Fibroblast of skin of abdomen (primary cell): ENCODE data around the gene PLEKHA6.
A peak's percentile ranks its signal among the peaks of the same experiment; 100 is the strongest.

ENCODE experiments used
- DNase-seq: peaks from one replicate; pipeline ENCODE4 v3.0.0-alpha.2; 2013

The PLEKHA6 gene

DNA sequence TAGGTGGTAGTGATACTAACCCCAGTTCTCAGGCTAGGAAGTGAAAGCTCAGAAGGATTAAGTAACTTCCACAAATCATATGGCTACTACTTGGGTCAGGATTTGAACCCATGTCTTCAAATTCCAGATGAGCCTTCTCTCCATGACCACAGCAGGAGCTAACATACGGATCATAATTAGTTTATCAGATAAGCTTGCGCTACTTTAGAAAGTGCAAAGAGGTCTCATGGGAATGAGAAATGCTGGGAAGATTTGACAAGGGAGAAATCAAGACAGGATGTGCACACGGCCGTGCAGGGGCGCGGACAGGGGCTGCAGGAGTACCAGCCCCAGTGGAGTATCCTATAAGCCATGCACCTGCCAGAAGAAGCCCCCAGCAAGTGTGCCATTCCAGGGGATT, 5.2 kb downstream of the PLEKHA6 start:
- no peak for DNase-seq

GRCh38 chr1:204353213-204353910, 6.4 kb downstream of the PLEKHA6 start:
- DNase-seq, result no peak

DNA sequence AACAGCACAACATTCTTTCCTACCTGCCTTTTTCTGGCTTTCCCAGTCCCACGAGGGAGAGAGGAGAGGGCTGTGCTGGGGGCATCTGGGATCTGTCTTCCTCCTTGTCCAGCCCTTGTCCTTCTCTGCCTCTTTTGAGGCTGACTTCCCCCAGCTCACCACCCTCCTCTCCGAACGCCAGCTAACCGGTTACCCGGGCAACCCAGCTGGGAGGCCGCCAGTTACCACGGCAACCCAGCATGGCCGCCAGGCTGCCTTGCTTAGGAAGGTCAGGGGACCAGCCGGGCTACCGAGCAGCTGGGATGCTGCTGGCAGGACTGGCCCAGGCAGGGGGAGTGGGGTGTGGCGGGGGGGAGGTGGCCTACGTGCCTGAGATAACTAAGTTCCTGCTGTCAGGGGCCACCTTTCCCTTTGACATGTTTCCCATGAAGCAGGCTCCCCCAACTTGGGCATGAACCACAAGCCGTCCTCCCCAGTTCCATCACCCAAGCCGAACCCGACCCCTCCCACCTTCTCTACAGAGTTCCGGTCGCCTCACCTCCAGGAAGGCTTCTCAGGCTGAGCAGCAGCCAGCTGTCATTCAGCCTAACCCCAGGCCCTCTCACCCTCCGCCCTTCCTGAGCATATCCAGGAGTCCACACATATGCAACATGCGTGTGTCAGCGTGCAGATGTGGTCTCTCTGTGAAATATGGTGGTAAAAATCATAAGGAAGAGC, 8.7 kb downstream of the PLEKHA6 start:
- peak; percentile 74 for DNase-seq

GRCh38 chr1:204350312-204350711, 9.4 kb downstream of the PLEKHA6 start:
- no peak for DNase-seq

GRCh38 chr1:204349602-204350001, 10.1 kb downstream of the PLEKHA6 start:
- no peak for DNase-seq

DNA sequence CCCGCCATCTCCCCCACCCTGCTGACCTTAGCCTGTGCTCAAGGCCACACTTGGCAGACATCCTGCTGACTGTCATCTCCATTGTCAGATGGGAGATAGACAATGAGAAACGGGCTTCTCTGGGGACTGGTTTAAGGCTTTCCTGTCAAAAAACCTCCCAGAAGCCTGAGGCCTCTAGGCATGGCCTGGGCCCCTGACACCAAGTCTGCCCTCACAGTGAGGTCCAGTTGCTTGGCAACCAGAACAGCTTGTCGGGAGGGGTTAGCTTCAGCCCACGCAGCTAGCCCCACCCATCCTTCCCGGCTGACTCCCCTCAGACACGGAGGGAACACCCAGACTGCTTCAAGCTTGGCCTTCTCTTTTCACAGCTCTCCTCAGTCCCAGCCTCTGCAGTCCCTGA, 11.0 kb downstream of the PLEKHA6 start:
- peak; percentile 40 for DNase-seq

DNA sequence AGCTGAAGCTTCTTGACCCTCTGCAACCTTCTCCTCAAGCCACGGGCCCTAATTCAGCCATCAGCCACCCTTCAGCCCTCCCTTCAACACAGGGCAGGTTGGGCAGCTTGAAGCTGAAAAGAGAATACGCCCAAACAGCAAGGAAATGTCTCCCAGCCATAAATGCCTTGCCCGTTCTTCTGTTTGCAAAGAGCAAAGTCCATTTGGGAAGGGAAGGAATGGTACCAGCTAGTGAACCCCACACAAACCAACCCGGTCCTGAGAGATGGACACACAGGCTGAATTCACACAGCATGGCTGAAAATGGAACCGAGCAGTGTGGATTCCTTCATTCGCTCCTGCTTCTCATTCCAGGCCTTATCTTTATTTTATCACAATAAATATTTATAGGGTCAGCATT, 11.5 kb downstream of the PLEKHA6 start:
- no peak for DNase-seq

DNA sequence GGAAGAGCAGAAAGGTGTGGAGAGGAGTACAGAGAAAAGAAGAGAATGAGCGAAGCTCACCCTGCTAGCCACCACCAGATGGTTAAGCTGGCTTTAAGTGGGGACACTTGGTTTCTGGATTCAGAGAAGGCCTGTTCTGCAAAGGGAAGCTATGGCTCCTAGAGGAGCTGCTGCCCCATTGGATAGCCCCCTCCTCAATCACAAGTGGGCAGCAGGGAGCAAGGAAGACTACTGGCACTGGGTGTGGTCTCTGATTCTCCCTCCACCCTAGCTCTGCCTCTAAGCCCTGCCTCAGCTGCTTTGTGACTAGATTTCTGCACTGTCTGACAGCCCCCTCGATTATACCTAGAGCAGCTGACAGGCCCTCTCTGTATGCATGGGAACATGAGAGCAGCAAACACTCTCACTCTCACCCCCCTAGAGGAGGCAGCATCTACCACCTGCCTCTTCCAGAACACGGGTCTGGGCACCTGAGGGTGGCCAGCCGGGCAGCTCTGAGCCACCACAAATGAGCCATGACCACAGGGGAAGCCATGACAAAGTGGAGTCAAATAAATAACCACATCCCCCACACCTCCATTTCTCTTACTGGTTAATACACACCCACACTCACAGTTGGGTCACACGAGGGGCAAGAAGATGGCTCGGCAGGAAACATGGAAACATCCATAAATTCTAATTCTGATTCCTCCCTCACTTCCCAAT, 13.6 kb downstream of the PLEKHA6 start:
- DNase-seq, result no peak

DNA sequence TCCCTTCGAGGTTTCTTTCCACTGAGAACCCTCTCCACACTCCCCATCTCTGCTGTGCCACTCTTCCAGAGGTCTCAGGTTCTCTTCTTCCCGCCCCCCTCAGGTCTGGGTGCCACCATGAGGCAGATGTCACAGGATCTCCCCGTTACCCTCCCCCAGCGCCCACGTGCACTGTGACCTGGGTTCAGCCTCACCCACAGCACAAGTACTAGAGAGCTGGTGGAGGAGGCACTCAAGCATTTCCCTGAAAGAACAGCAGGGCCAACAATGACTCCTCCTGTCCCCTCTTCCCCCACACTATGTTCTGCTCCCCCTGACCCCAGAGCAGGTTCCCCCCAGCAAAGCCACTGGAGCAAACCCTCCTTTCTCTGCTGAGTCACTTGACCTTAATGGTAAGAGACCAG, 14.3 kb downstream of the PLEKHA6 start:
- no peak for DNase-seq

DNA sequence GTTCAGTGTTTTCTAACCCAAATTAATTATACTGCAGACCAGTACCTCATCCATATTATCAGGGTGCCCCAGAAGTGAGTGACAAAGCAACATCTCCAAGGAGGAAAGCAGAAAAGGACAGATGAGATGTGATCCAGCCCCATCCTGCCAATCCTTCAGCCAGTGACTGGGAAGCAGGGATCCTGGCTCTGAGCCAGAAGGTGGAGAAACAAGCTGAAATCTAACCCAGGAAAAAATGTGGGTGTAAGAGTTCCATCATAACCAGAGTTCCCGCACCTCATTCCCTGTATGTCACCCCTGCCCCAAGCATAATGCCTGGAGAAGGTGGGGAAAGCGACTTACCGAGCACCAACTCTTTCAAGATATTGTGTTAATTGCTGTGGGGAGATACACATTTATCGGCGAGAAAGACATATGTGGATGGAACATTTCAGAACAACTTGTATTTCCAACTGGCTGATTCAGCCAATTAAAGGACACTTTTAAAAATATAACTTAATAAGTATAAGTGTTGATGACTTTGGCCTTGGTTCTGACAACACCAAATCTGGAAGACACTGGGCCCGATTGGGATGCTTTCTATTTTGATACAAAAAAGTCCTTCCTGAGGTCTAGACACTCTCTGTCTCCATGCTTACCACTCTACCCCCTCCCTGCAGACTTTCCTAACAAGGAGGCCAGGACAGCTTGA, 14.9 kb downstream of the PLEKHA6 start:
- peak; percentile 25 for DNase-seq

DNA sequence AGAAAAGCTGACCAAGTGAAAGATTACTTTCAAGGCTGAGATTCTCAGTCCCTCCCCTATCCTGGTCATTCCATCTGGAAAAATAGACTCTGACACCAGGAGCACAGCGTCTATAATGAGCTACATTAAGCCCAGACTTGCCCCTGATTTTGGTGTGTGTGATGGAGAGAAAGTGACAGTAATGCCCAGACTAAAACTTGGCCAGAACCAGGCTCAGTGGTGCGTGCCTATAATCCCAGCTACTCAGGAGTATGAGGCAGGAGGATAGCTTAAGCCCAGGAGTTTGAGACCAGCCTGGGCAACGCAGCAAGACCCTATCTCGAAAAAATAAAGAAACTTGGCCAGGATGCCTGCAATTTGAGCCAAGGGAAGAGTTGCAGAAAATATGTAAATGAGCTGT, 15.9 kb downstream of the PLEKHA6 start:
- DNase-seq, result no peak

DNA sequence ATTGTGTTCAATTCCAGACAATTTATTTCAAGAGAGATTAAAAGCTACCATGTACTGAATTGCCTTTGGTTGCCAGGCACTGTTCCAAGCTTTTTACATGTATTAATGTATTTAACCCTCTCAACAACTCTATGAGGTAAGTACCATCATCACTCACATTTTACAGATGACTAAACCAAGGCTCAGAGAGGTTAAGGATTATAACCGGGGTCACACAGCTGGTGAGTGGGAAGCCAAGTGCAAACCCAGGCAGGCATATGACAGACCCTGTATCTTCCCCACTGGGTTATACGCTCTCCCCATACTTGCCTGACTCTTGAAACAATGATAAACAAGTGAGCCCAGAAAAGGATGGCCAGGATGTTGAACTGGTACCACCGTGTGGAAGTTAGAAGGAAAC, 16.5 kb downstream of the PLEKHA6 start:
- no peak for DNase-seq

DNA sequence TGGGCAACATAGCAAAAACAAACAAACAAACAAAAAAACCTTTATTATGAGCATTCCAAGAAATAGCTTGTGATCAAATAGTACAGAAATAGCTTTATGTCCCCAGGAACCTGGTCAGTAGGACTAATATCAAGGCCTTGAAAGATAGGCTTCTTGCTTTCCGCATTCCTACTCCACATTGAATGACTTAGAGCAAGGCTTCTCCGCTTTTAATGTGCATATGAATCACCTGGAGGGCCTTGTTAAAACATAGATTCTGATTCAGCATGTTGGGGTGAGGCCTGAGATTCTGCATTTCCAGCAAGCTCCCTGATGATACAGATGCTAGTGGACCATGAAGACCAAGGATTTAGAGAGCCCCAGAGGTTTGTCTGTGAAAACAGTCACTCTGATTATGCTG, 17.4 kb downstream of the PLEKHA6 start:
- DNase-seq, result no peak

DNA sequence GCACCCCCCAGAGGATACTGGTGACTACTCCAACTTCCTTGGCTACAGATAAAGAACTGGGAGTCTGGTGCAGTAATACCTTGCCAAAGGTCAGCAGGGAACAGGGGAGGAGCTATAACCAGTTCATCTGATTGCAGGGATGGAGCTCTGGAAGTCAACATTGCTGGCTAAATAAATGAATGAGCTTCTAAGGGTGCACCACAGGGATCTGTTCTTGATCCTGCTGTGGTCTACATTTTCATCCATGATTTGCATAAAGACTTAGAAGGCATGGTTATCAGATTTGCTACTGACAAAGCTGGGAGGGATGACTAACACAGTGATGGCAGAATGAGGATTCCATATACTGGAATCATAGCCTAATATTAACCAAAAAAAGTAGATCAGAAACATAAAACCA, 18.3 kb downstream of the PLEKHA6 start:
- peak; percentile 80 for DNase-seq

DNA sequence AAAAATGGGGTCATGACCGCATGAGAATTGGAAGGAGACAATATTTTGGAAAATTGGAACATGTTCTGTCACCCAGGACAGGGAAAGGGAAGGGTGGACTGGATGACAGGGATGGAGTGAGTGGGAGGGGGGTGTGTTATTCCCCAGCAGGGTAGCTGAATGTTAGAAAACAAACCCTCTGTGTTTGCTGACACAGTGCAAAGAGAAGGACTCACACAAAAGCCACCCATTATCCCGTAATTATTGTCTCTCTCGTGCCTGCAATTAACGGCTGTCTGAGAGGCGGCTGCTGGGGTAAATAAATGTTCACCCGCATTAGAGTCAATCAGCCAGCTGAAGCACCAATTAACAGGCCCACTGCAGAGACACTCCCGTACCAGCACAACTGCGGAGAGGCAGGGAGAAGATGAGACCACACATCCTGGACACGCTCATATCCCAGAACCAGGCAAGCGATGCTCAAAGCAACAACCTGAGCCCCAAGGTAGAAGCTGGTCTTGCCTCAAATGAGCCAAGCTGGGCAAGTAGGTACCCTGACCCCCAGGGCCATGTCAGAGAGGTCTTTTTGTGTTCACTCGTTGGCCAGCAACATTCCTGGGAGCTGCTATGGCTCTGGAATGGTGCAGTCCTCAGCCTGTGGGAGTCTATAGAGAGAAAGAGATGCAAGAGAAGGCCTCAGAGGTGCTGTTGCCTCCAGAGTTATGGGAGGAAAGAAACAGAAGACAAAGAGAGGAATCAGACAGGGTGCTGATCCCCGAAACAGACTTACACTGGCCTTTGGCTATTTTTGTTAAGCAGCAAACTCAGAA, 19.4 kb downstream of the PLEKHA6 start:
- no peak for DNase-seq

- DNase-seq, result no peak
These were observed 20.2 kb downstream of the PLEKHA6 start for GRCh38 chr1:204339541-204339940.

GRCh38 chr1:204338997-204339396, 20.7 kb downstream of the PLEKHA6 start:
- no peak for DNase-seq

DNA sequence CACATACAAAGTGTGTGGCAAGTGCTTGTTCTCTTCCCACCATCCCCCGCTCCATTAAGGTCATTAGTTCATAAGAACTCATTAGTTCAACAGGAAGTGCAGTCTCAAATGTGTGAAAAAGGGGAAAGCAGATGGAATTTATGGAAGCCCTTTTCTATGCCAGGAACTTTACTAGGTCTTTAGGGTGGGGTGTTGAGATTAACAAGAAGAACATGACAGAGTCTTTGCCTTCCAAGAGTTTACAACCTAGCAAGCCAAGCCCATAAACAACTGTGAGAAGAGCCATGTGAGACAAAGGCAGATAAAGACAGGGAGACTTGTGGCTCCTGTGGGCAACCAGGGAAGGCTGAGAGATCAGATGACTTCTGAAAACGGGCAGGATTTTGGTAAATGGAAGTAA, 21.4 kb downstream of the PLEKHA6 start:
- DNase-seq, result no peak

DNA sequence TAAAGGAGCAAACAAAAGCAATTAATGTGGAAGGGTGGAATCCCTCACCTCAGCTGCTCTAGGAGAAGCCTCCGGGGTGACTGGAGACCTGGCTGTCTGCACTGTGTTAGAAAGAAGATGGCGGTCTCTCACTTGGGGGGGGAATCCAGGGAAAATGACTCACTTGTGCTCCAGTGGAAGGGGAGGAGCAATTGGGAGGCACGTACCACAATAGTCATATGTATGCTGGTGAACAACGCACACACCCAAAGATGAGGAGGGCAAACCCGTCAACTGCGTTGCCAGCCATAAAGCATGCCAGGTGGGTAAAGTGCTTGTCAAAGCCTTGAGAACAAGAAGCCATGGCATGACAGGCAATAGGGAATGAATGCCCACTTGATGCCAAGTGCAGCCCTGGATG, 22.1 kb downstream of the PLEKHA6 start:
- no peak for DNase-seq

- DNase-seq, result no peak
These were observed 22.7 kb downstream of the PLEKHA6 start for GRCh38 chr1:204337036-204337429.

DNA sequence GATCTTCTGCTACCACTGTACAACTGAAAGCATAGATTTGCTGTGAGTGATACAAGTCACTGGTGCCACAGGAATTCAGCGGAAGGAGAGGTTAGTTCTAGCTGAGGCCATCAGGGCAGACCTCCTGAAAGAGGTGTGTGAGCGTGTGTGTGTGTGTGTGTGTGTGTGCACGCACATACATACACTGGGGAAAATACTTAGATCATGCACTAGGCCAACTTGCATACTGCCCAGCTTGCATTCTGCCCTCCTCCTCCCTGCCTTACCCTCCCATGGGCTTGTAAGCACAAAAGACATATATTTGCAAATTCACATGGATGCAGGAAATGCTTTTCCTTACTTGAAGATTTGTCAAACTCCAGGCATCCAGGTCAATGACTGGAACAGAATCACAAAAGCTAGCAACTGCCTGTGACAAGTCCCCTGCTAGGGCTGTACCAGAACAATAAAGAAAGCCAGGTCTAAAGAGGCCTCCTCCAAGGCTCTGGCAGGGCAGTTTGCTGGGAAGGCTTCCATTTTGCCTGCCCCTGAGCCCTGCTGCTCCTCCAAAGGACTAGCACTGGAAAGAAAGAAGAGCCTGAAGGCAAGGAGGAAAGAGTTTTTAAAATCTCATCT, 23.2 kb downstream of the PLEKHA6 start:
- peak; percentile 35 for DNase-seq

GRCh38 chr1:204335533-204335932, 24.2 kb downstream of the PLEKHA6 start:
- DNase-seq, result no peak
